KOPT-K1 (cell line): ENCODE data around the gene EGFR.

Source experiments
- H3K27ac ChIP-seq: fragments of 200-600 bp; sonication (generic); 2 replicates; pipeline ENCODE4 v1.5.1; 2016; ENCODE audit warnings: antibody characterized with exemption, mild to moderate bottlenecking, low read depth, low read length; ENCODE audit not compliant: poor library complexity, severe bottlenecking
- H3K36me3 ChIP-seq: fragments of 200-600 bp; sonication (generic); 2 replicates; pipeline ENCODE4 v1.5.1; 2017; ENCODE audit warnings: antibody characterized with exemption, mild to moderate bottlenecking, low read length, moderate library complexity; ENCODE audit not compliant: insufficient read depth
- H3K9me3 ChIP-seq: fragments of 200-600 bp; sonication (generic); 2 replicates; pipeline ENCODE4 v1.5.1; 2017; ENCODE audit warnings: antibody characterized with exemption, low read length, mild to moderate bottlenecking; ENCODE audit not compliant: insufficient read depth, poor library complexity, severe bottlenecking

Gene EGFR

GRCh38 chr7:55018361-55019190 is at the start of gene EGFR:
EGFR (plus strand) TSS chr7:55019017; CDS start chr7:55019278, 261 bp downstream.
- Histone ChIP-seq H3K27ac (no peak within 1 kb of the TSS), H3K36me3 (no peaks in the 10 kb centered on the region), H3K9me3 (peaks cover 8% of the 10 kb centered on the region)

- Histone ChIP-seq H3K9me3 (peaks cover 7% of the 10 kb centered on the region), H3K27ac (no peak overlapping the region), H3K36me3 (no peaks in the 10 kb centered on the region)
Observed at GRCh38 chr7:54969208-54969967, 49.4 kb upstream of the EGFR start.

- H3K9me3 ChIP-seq: peaks cover 7% of the 10 kb centered on the region
- H3K36me3 ChIP-seq: no peaks in the 10 kb centered on the region
- H3K27ac ChIP-seq: no peak overlapping the region
Observed at GRCh38 chr7:54972733-54973294, 46.0 kb upstream of the EGFR start.

- Histone ChIP-seq H3K36me3 (no peaks in the 10 kb centered on the region), H3K27ac (no peak overlapping the region), H3K9me3 (no peaks in the 10 kb centered on the region)
Observed at GRCh38 chr7:54978364-54979116, 40.3 kb upstream of the EGFR start.

- H3K27ac ChIP-seq: no peak overlapping the region
- H3K36me3 ChIP-seq: no peaks in the 10 kb centered on the region
- no peaks in the 10 kb centered on the region for H3K9me3 ChIP-seq
Observed at GRCh38 chr7:54980521-54980920, 38.3 kb upstream of the EGFR start.

GRCh38 chr7:54981913-54982312 is 36.9 kb upstream of the EGFR start:
- Histone ChIP-seq H3K27ac (no peak overlapping the region), H3K9me3 (no peaks in the 10 kb centered on the region), H3K36me3 (no peaks in the 10 kb centered on the region)

- Histone ChIP-seq H3K36me3 (no peaks in the 10 kb centered on the region), H3K9me3 (no peaks in the 10 kb centered on the region), H3K27ac (no peak overlapping the region)
Observed at GRCh38 chr7:54985426-54986330, 33.1 kb upstream of the EGFR start.

- no peaks in the 10 kb centered on the region for H3K9me3 ChIP-seq
- no peaks in the 10 kb centered on the region for H3K36me3 ChIP-seq
- H3K27ac ChIP-seq: no peak overlapping the region
Observed at GRCh38 chr7:54986716-54987115, 32.1 kb upstream of the EGFR start.

GRCh38 chr7:54987772-54988171 is 31.0 kb upstream of the EGFR start:
- no peaks in the 10 kb centered on the region for H3K36me3 ChIP-seq
- no peaks in the 10 kb centered on the region for H3K9me3 ChIP-seq
- no peak overlapping the region for H3K27ac ChIP-seq

GRCh38 chr7:54988516-54988915 is 30.3 kb upstream of the EGFR start:
- Histone ChIP-seq H3K36me3 (no peaks in the 10 kb centered on the region), H3K27ac (no peak overlapping the region), H3K9me3 (no peaks in the 10 kb centered on the region)

GRCh38 chr7:54989453-54990225 is 29.2 kb upstream of the EGFR start:
- no peak overlapping the region for H3K27ac ChIP-seq

GRCh38 chr7:54991341-54991740 is 27.5 kb upstream of the EGFR start:
- no peaks in the 10 kb centered on the region for H3K9me3 ChIP-seq
- no peak overlapping the region for H3K27ac ChIP-seq
- H3K36me3 ChIP-seq: no peaks in the 10 kb centered on the region

More at GRCh38 chr7:54989453-54990225, 29.2 kb upstream of the EGFR start:
- Histone ChIP-seq H3K36me3 (no peaks in the 10 kb centered on the region), H3K9me3 (no peaks in the 10 kb centered on the region)

GRCh38 chr7:54992871-54993475 is 25.8 kb upstream of the EGFR start:
- H3K9me3 ChIP-seq: no peaks in the 10 kb centered on the region
- no peak overlapping the region for H3K27ac ChIP-seq
- no peaks in the 10 kb centered on the region for H3K36me3 ChIP-seq
